OCI-M1 (cell line): ENCODE results near the gene KCNMA1.
A peak's percentile ranks its signal among the peaks of the same experiment; 100 is the strongest.

Experiments used
- DNase-seq: peaks from one replicate; lab custom pipeline; 2025; lab: John Stamatoyannopoulos, UW

Gene KCNMA1

DNA sequence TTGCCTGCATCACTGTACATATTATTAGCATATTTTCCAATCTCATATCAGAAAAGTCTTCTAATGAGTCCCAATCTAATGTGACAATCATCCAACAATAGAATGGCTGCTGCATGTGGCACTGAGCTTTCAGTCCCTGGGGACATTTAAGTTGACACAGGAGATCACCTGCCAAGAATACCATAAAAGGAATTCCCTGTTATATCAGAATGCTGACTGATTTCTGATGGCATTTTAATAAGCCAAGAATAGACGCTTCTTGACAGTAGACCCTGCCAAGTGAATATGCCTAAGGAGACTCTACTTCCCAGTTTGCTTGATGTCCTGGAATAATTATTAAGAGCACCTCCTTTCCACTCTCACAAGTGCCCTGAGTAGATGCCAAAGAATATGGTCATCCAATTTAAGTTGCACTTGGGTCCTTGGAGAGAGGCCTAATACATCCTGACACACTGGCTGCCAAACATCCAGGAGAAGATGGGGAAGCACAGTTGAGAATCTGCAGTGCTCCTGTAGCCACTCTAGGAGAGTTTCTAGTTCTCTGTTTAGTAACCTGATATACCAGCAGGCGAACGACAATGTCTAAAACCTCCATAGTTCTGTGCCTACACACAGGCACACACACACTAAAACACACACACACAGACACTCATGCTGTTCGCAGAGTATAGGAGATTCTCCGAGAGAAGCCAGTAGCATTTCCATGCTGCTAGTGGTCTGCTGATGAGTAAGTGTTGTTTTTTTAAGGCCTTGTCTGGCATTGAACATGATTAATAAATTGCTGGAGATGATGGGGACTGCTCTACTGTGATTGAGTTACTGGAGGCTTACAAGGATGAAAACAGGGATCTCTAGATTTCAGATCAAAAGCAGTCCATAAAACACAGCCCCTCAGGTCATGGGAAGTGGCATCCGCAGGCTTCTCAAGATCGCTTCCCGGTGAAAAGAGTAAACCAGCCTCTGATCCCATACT is 369.6 kb downstream of the KCNMA1 start:
- DNase-seq: no peak

GRCh38 chr10:77266242-77266641 is 371.4 kb downstream of the KCNMA1 start:
- no peak for DNase-seq

GRCh38 chr10:77264527-77264926 is 373.1 kb downstream of the KCNMA1 start:
- no peak for DNase-seq

GRCh38 chr10:77264107-77264506 is 373.5 kb downstream of the KCNMA1 start:
- peak; percentile 15 for DNase-seq

DNA sequence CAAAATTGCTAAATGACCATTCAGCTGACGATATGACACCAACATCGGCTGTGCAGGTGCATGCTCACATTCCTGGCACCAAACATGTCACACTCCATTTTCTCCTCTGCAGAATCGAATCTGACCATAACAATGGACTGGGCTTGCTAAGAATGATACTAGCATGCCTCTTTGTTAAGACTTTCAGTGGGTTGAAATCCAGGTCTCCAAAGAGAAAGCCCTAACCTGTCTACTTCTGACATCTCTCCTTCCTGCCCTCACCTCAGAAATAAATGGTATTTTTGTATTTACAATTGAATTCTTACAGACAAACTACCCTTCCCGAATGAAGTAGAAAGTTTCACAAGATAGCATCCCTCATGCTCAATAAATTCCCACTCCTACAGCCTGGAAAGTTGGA is 373.9 kb downstream of the KCNMA1 start:
- DNase-seq: no peak

GRCh38 chr10:77261146-77261545 is 376.5 kb downstream of the KCNMA1 start:
- no peak for DNase-seq

GRCh38 chr10:77259171-77259874 is 378.3 kb downstream of the KCNMA1 start:
- no peak for DNase-seq

- DNase-seq: no peak
Observed at GRCh38 chr10:77256346-77256745, 381.3 kb downstream of the KCNMA1 start.

DNA sequence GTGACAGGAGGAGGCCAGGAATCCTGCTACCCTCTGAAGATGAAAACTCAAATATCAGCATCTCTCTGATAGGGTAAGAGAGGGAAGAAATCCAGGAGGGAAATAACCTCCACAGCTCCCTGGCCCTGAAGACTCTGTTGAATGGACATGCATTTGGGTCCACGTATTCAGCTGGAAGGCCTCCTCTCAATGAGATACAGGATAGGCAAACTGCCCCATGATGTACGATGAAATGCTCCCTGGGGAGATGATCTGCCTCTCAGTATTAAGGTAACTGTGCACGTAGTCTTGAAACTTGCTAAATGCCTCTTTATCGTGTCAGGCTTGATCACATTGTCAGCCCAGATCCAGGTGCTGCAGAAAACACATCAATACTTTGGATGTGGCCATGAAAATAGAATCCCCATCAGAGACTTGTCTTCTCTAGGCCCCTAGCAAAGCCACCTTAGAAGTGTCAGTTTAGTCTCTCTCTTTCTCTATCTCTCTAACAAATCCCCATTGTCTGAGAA is 384.0 kb downstream of the KCNMA1 start:
- DNase-seq: no peak

GRCh38 chr10:77253147-77253545 is 384.5 kb downstream of the KCNMA1 start:
- no peak for DNase-seq

DNA sequence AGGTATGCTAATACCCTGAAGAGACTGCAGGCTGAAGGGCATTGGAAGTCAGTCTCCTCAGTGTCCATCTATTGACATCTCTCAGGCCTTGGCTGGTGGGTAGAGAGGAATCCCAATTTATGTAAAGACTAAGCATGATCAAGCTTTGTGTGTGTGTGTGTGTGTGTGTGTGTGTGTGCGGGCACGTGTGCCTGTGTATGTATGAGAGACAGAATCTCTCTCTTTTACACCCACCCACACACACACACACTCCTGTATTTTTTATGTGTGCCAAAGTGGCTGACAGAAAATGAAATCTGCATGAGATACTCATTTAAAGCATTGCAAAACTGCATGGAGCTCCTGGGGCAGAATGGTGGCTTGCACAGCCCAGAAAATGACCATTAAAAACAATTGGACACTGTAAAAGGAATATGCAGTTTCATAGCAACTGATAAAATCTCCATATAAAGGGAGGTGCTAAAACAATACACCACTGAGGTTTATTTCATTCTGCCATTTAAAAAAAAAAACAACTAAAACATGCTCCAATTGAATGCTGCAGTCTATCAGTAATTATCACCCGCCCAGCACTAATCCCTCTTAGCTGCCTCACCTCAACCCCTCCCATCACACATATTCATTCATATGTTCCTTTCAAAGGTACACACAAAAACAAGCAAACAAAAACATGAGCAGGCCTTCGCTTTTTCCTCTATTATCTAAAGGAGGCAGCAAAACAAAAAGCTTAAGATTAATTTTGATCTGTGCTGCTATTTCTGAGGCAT is 385.0 kb downstream of the KCNMA1 start:
- no peak for DNase-seq

GRCh38 chr10:77251297-77252013 is 386.2 kb downstream of the KCNMA1 start:
- peak; percentile 27 for DNase-seq

DNA sequence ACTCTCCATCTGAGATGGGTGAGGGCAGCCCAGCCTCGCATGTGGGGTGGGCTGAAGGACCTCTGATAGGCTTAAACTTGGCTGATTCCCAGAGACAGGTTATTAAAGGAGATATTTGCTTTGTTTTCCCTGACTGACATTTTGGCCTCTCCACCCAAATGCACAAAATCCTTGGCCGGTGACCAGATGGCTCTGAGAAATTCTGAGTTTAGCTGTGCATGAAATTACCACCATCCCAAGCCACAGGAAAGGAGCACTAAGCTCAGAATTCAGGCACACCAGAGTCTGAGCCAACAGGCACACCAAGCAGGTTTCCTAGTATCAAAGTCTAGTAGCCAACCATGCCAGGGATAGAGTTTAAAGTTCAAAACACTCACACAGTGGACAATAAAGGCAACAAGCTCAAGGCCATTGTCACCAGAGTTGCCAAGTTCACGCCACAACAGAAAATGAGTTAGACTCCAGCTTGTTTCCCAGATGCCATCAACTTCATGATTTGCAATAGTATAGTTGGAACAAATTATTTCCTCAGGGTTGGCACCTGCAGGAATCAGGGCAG is 387.6 kb downstream of the KCNMA1 start:
- DNase-seq: no peak

DNA sequence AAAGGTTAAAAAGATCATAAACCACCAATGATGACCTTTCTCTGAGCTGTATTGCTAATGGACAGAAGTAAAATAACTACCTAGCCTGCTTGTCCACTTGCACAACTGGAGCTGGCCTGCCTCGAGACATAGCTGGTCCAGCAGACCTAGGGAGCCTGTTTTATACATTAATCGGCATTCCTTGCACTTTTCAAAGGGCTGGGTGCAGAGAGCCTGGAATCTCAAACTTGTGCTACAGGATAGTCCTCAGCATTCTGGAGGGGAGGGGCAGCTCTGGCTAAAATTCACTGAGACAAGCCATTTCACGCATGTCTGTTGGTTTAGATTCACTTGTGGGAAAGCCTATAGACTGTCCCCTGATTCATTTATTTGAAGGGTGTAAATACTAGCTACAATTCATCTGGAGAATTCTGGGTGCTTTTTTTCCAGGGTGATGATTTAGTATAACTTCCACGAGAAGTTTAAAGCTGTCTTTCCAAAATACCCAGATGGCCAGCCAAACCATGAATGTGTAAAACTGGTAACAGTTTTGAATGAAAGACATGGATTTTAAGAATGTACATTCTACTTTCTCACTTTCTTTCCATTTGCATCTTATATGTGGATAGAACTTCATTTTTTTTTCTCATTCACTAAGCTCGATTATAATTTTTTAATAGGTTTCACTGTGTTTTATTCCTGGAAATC is 389.4 kb downstream of the KCNMA1 start:
- no peak for DNase-seq

- peak; percentile 24 for DNase-seq
Observed at GRCh38 chr10:77247031-77247990, 390.3 kb downstream of the KCNMA1 start.

DNA sequence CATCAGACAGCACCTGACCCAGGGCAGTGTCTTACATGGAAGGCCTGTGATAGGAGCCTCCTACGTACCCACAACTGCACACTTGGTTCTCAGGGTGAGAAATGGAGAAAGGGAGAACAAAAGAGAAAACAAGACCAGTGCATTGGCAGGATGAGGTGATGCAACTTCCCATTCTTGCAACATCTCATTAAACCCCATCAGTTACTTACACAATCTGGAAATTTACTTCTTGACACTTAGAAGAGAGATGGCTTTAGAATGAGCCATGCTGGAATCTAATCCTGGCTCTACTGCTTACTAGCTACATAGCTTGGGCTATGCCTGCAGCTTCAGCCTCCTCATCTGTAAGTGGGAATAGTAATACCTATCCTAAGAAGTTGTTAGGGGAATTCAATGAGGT is 391.7 kb downstream of the KCNMA1 start:
- DNase-seq: peak; percentile 42

GRCh38 chr10:77244746-77245145 is 392.9 kb downstream of the KCNMA1 start:
- DNase-seq: no peak

DNA sequence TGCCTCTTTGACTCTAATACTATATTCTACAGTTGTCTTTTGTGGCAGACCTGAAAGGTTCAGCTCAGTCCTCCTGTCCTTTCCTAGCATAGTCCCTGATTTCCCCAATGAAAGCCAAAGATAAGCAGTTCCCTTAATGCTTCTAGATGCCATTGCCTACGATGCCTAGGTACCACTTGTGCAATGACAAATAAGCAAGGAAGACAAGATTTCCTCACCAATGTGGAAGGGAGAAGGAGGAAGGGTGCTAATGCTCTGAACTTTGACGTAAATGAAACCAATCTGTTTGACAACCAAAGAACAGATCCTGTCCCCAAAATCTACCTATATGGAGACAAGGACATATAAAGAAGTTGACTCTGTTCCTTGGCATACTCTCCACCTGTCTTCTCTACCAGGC is 393.3 kb downstream of the KCNMA1 start:
- DNase-seq: no peak

DNA sequence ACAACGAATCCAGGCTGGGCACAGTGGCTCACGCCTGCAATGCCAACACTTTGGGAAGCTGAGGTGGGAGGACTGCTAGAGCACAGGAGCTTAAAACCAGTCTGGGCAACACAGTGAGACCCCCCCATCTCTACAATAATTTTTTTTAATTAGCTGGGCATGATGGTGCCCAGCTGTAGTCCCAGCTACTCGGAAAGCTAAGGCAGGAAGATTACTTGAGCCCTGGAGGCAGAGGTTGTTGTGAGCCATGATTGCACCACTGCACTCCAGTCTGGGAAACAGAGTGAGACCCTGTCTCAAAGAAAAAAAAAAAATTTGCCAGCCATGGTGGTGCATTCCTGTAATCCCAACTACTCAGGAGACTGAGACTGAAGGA is 396.3 kb downstream of the KCNMA1 start:
- DNase-seq: no peak
